ENCODE measurements around the gene PPP1CC.
"Not testable (repeated sequence)": the region's sequence is repeated elsewhere in the genome, so short reads cannot be mapped to it uniquely, and the experiment has no call there.

The PPP1CC gene

DNA sequence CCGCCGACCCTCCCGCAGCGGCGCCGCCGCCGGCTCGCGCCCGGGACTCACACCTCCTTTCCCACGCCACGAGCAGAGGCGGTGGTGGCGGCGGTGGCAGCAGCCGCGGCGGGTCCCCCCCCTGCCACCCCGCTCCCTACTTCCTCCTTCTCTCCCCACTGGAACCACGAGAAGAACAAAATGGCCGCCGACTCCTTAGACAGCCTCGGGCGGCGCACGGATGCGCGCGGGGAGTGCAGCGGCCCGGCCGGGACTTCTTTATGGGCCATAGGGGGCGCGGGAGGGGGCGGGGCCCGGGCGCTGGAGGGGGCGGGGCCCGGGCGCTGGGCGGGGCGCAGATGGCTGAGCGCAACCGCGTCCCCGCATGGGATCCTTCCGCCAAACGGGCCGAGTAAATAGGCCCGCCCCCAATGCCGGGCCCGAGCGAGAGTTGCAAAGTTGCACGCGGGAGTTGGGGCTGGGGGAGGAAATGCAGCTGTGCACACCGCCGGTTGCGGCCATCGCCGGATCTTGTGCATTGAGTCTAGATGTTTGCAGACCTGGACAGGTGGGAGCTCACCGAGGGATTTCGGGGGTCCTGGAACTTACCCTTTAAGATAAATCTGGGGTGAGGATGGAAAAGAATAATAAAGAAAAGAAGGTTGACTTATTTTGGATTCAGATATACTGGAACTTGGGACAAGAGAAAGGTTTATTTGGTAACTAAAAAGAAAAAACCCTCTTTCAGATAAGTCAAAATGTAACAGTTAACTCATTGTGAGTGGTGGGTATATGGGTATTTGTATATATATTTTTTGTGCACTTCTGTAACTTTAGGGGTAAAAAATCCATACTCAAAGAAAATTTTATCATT is at the start of gene PPP1CC:
PPP1CC (minus strand) TSS at position 174 of the 853 bp plus-strand sequence. CDS start 184 bp downstream, outside the sequence.
- peak; percentile 94 for DNase-seq

DNA sequence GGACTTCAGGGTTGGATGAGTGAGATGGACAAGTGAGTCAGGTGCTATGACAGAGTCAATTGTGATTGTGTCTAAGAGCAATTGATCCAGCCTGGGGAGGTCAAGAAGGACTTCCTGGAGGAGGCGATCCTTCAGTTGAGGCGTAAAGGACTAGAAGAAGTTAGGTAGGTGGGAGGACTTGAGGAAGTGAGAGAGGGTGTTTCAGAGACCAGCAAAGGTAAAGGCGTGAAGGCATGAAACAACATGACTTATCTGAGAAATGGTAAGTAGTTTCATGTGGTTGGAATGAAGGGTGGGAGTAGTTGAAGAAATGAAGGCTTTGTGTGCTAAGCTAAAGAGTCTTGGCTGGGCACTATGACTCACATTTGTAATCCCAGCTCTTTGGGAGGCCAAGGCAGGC is 48.9 kb upstream of the PPP1CC start:
- no peak for DNase-seq

DNA sequence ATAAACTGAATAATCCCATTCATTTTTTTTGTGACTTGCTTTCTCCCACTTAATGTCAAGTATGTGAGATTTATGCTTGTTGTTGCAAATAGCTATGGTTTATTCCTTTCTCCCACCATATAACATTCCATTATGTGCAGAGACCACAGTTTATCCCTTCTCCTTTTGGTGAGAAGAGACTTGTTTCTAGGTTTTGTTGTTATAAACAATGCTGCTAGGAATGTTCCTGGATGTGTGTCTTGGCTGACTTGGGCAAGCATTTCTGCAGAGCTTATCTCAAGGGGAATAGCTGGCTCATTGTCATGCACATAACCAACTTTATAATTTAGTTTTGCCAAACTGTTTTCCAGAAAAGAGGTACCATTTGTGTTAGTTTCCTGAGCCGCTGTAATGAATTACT is 47.6 kb upstream of the PPP1CC start:
- no peak for DNase-seq

DNA sequence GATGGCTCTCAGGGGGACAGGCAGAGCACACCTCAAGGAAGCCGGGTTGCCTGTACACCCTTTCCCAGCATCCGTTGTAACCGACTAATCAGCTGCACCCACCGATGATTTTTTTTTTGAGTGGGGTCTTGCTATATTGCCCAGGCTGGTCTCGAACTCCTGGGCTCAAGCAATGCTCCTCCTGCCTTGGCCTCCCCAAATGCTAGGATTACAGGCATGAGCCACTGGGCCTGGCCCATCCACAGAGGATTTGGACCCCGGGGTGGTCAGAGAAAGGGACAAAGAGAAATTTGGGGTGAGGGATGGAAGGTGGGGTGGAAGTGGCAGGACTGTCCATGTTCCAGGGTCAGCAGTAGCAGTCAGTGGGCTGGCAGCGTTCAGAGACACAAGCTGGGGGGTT is 43.3 kb upstream of the PPP1CC start:
- no peak for DNase-seq

DNA sequence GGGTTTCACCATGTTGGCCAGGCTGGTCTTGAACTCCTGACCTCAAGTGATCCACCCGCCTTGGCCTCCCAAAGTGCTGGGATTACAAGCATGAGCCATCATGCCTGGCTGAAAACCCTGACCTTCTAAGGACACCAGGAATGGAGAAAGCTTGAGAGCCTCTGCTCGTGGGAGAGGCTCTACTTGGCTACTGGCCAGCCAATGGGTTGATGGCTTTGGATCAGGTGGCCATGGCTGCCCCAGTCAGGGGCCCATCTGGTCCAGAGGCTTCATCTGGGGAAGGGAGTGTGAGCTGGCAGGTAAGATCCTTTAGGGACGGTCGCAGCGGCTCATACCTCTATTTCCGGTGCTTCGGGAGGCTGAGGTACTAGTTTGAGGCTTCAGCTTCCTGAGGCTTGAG is 42.5 kb upstream of the PPP1CC start:
- DNase-seq, result no peak

DNA sequence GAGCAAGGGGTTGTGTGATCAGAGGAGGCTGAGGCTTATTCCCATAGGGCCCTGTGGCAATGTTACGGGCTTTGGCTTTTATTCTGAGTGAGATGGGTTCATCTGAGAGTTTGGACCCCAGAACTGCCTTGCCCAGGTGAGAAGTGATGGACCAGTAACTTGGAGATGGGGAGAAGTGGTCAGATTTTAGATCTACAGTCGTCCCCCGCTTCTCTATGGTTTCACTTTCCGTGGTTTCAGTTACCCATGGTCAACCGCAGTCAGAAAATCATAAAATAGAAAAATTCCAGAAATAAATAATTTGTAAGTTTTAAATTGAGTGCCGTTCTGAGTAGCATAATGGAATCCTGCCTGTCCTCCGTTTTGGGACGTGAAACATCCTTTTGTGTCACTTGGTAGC is 40.2 kb upstream of the PPP1CC start:
- DNase-seq, result no peak

DNA sequence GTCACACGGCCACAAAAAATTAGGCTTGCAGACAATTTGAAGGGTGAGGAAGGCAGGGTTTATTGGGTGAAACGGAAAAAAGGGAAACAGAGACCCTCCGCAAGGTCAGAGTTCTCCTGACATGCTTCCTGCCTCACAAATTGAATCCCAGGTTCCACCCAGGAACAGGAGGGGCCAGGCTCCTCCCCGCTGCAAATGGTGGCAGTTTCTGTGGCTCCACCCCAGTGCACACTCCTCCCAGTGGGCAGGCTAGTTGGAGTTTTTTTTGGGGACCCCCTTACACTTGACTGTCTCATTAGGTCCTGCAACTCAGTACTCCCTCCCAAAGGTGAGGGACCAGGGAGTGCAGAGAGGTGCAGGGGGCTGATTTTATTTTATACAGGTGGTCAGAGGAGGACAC is 39.4 kb upstream of the PPP1CC start:
- no peak for DNase-seq

DNA sequence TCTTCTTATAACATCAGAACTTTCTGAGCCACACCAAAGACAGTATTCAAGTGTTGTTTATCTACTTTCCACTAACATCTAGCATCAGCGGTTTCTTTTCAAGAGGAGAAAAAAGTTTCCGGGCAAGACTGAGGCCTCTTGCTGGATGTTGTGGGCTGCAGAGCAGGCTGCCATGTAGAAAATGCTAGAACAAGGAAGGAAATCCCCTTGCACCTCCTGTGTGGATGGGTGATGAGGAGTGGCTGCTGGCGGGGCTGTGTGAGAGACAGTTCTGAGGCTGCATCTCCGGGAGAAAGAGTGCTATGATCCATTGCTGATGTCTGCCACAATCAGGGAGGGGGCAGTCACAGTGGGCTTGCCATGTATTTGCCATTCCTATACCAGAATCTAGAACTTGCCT is 37.8 kb upstream of the PPP1CC start:
- DNase-seq, result peak; percentile 55

DNA sequence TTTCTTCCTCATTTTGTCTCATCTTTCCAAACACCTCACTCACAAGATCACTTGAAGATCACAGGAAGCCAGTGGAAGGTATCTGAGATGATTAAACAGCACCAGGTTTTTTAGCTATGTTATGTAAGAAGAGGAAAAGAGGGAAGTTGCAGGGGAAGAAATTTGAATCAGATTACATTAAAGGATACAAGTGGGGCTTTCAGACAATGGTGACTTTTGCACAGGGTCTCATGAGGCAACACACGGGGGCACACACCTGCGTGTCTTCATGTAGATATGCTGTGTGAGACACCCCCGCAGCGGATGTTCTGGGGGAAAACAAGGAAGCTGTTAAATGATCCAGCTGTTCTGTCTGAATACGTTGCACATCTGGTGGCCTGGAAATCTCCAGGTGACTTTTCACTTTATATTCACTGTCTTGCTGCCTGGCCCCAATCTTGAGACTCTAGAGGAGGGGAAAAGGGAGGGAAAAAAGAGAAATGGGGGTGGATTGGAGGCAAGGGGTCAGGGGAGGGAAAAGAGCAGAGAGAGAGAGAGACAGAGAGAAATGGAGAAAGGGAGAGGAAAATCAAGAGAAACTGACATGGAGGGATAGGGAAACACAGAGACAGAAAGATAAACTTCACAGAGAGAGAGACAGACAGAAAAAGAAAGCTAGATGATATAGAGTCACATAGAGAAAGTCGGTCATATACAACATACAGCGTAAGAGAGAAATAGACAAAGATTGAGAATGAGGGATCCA is 36.3 kb upstream of the PPP1CC start:
- DNase-seq, result no peak

DNA sequence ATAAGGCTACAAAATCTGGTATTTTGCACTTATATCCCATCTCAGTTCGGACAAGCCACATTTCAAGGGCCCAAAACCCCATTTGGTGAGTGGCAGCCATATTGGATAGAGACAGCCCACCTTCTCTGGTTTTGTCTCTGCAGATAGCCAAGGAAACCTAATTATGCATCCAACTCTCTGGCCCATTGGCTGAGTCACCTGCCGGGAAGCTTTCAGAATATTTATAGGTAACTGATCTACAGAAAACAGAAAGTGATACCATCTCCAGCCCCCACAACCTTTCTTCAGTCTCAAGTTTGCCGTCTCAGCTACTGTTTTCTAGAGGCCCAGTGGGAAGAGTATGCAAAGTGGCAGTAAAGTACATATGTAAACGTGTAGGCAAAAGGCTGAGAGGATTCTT is 33.7 kb upstream of the PPP1CC start:
- DNase-seq, result peak; percentile 81

DNA sequence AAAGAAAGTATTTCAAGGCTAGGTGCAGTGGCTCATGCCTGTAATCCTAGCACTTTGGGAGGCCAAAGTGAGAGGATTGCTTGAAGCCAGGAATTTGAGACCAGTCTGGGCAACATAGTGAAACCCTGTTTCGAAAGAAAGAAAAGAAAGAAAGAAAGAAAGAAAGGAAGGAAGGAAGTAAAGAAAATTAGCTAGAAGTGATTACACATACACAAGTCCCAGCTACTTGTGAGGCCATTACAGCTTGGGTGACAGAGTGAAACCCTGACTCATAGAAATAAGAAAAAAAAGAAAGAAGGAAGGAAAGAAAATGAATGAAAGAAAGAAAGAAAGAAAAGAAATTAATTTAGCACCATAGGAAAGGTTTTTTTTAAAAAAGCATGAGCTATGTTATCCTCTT is 33.3 kb upstream of the PPP1CC start:
- DNase-seq, result no peak

DNA sequence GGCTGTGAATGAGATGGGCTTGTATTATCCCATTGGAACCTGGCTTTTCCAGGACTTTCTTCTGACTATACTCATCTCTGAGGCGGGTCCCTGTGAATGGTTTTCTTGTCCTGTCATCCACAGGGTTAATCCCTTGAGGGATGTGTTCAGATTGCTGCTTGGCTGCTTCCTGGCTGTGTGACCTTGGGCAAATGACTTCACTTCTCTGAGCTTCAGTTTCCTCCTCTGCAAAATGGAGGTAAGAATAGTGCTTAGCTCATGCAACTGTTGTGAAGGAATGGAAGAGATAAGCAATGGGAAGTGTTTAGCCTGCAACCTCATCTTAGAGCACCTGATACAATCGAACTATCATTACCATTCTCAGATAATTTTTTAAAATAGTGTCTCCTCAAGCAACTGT is 32.1 kb upstream of the PPP1CC start:
- DNase-seq, result no peak

DNA sequence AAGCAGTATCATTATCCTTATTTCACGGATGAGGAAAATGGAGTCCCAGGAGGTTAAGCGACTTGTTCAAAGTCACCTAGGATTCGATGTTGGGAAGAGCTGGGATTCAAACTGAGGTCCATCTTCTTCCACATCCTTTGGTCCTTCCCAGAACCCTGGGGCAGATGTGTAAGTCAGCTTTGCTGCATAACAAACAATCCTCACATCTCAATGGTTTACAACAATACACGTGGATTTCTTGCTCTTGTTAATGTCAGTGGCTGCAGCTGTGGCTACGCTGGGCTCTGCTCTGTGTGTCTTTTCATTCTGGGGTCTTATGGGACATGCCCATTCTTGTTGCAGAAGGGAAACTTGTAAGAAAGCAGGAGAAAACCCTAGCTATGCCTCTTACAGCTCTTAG is 26.3 kb upstream of the PPP1CC start:
- DNase-seq, result no peak

DNA sequence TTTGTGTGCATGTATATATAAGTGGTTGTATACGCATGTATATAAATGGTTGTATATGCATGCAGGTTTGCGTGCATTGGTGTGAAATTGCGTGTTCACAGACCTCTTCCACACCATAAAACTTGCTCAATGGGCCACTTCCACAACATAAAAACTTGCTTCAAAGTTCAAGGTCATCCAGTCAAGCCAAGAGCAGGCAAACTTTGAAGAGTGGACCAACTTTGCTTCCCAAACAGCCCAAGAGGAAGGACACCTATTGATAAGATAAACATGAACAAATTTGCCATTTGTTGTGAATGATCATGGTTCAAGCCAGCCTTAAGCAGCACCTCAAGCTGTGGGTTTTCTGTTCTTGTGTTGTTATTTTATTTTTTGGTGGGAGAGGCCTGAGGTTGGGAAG is 25.2 kb upstream of the PPP1CC start:
- DNase-seq, result no peak

DNA sequence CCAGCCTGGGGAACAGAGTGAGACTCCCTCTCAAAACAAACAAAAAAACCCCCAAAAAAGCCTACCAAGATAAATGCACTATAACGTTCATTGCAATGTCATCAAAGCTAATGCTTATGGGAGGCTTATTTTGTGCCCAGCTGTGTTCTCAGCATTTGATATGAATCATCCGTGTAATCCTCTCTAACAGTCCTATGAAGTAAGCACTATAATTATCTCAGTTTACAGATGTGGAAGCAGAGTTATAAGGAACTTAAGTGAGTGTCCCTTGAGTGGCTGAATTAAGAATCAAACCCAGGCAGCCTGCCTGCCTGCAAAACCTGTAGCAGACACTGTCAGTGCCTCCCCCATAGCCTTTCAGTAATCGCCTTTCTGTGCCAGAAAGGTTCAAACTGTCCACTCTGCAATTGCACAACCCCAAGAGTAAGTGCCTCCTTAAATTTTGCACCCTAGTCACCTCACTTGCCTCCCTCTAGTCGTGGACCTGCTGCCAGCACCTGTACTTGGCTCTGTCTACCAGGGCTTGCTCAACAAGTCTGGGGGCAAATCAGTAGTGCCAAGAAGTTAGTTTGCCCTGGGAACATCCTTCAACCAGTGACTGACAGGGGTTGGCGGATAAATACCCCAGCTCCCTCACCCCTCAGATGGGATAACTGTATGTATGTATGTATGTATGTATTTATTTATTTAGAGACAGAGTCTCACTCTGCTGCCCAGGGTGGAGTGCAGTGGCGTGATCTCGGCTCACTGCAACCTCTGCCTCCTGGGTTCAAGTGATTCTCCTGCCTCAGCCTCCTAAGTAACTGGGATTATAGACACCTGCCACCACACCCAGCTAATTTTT is 23.8 kb upstream of the PPP1CC start:
- DNase-seq, result no peak

DNA sequence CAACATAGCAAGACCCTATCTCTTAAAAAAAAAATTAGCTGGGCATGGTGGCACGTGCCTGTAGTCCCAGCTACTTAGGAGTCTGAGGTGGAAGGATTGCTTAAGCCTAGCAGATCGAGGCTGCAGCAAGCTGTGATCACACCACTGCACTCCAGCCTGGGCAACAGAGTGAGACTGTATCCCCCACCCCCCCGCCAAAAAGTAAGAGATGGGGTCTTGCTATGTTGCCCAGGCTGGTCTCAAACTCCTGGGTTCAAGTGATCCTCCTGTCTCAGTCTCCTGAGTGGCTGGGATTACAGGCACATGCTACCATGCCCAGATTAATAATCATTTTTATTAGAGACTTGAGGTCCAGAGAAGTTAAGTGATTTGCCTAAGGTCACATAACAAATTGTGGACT is 22.9 kb upstream of the PPP1CC start:
- not testable (repeated sequence) for DNase-seq

DNA sequence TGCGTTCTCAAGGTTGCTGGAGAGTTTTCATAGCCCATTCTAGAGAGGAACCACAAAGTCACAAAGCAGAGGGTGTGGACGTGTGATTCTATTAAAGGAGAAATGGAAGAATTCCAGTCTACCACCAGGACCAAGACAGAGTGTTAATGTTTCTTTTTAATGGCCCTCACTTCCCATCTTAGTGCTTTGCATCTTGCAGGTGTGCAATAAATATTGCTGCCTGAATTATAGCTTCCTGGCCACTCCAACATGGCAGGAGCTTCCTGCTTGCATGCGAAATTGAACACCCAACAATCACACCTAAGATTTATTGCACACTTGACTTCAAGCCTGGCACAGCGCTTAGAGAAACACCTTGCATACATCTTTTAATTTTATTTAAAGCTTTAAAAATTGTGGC is 22.4 kb upstream of the PPP1CC start:
- DNase-seq, result no peak

DNA sequence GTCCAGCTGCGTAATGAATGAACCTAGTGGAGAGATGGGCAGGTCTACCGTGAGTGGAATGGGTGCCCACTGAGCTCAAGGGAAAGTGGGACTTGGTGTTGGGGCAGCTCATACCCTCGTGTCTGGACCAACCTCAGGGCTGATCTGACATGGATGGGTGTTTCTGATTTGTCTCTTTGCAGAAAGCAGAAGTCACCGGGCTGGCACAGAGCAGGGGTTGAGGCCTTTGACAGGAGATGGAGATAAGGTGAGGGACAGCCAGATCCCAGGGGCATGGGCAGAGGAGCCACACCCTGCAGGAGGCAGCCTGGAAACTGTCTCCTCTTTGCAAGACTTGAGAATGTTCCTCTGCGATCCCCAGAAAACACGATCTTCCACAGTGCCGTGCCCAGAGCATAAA is 20.9 kb upstream of the PPP1CC start:
- no peak for DNase-seq

DNA sequence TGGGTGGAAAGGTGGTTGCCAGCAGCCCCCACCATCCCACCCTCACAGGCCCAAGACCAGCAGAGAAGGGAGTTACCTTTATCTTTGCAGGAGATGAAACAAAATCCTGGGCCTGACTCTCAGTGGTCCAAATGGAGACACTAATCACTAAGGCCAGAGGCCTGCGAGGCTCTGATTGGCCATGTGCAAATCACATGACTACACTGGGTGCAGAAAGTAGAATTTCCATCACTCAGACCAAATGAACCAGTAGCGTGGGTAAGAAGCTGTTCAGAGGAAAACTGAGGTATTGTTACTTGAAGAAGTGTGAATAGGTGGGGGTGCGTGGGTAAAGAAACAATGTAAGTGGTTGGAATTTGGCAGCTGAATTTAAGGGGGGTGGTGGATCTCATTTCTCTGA is 20.2 kb upstream of the PPP1CC start:
- peak; percentile 26 for DNase-seq

DNA sequence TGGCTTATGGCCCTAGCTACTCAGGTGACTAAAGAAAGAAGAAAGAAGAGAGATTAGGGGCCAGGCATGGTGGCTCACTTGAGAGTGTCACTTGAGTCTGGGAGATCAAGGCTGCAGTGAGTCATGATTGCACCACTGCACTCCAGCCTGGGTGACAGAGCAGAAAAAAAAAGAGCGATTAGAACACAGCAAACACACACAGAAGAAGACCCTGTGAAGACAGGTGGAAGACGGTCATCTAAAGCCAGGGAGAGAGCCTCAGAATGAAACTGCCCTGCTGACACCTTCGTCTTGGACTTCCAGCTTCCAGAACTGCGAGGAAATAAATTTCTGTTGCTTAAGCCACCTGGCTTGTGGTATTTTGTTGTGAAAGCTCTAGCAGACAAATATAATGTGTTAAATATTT is 17.5 kb upstream of the PPP1CC start:
- DNase-seq, result no peak

DNA sequence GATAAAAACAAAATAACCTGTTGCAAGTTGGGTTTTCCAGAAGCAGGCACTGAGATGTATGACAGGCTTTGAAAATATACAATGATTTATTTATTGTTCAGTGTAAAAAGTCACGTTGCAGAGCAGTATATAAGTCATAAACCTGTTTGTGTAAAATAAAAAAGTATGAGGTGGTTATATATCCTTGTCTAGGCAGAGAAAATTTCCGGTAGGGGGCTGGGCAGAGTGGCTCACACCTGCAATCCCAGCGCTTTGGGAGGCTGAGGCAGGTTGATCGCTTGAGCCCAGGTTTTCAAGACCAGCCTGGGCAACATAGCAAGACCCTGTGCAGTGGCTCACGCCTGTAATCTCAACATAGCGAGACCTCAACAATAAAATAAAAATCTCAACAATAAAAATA is 16.2 kb upstream of the PPP1CC start:
- DNase-seq, result no peak

DNA sequence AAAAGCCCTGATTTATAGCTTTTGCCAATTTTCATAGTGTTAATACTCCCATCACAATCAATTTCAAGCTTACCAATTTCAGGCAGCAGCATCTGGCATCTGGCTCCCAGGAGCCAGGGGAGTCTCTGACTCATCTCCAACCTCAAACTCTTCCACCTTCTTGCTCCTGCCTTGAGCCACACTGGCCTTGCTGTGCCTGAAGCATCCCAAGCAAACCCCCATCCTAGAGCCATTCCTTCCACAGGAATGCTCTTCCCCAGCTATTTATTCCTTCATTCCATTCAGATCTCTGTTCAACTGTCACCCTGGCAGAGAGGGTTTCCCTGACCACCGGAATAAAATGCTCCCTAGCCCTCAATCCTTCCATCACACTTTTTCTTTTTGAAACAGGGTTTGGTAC is 13.9 kb upstream of the PPP1CC start:
- DNase-seq, result no peak

DNA sequence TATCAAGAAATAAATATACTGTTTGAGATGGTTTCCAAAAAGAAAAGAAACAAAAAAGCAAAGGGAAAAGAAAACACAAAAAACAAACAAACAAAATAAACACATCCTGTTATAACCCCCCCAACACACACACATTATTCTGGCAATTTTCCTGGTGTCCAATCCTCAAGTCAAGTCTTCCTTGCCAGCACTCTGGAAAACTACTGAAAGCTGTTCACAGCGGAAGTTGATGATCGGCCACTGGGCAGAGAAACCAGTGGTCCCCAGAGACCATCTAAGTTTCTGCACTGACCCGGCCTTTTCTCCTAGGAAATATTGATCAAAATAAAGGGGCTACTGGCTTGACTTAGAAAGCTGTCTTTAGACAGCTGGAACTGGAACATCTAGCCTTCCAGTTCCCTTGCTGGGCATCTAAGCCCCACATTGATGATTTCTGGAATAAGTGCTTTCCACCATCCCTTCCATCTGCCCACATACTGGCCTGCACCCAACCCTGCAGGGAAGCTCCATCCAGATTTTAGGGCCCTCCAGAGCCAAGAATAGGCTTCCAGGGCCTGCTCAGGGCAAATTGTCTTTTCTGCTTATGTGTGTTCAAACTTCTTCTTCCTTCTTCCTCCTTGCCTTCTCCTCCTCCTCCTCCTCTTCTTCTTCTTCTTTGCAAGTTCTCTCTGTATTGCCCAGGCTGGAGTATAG is 11.6 kb upstream of the PPP1CC start:
- no peak for DNase-seq

Measured in stimulated activated CD4-positive, alpha-beta T cell treated with anti-CD3 and anti-CD28 coated beads, Interleukin-15, amount 100 ng/mL, for 24 hours (primary cell).